Stimulated activated CD4-positive, alpha-beta T cell treated with anti-CD3 and anti-CD28 coated beads, Interleukin-15, amount 100 ng/mL, for 48 hours (primary cell): ENCODE measurements around the gene METTL17.
"Not testable (repeated sequence)": the region's sequence is repeated elsewhere in the genome, so short reads cannot be mapped to it uniquely, and the experiment has no call there.

Experiments
- DNase-seq, 2 donors: peaks; one replicate each; pipeline ENCODE4 v3.0.0-alpha.2; 2020; ENCODE audit warnings: low read depth in 2 of 2

The METTL17 gene

GRCh38 chr14:21024585-21025370 is 35.0 kb downstream of the METTL17 start, which contains the start of gene NDRG2:
TSS of gene NDRG2 (minus strand) at chr14:21025061. CDS start at chr14:21023315, 1,746 bp downstream.
- DNase-seq, result peak; percentile 19 to 45

GRCh38 chr14:21025371-21026273 is 35.8 kb downstream of the METTL17 start:
- DNase-seq, result no peak

GRCh38 chr14:21026274-21026987 is 36.7 kb downstream of the METTL17 start:
- DNase-seq, result no peak

GRCh38 chr14:21026988-21027315 is 37.2 kb downstream of the METTL17 start:
- no peak for DNase-seq

- DNase-seq, result no peak
These were observed 40.1 kb downstream of the METTL17 start, which contains the start of gene TPPP2 for GRCh38 chr14:21029917-21030316. TSS of gene TPPP2 (plus strand) at chr14:21030217. CDS start at chr14:21030582, 365 bp downstream.

GRCh38 chr14:21030531-21030930 is 40.8 kb downstream of the METTL17 start:
- no peak for DNase-seq

- no peak for DNase-seq
These were observed 42.7 kb downstream of the METTL17 start for GRCh38 chr14:21032326-21033132.

GRCh38 chr14:21033133-21033698 is 43.4 kb downstream of the METTL17 start:
- no peak for DNase-seq

- DNase-seq, result no peak
These were observed 44.9 kb downstream of the METTL17 start, which contains the start of gene RNASE13 for GRCh38 chr14:21034707-21035106. TSS of gene RNASE13 (minus strand) at chr14:21034807. CDS start at chr14:21034288, 519 bp downstream.

- DNase-seq, result no peak
These were observed 47.0 kb downstream of the METTL17 start for GRCh38 chr14:21036751-21037150.

GRCh38 chr14:21037156-21037555 is 47.4 kb downstream of the METTL17 start:
- DNase-seq, result no peak

- DNase-seq, result no peak
These were observed 49.0 kb downstream of the METTL17 start for GRCh38 chr14:21038441-21039422.

GRCh38 chr14:21039585-21040369 is 50.0 kb downstream of the METTL17 start:
- DNase-seq, result no peak

- no peak for DNase-seq
These were observed 50.7 kb downstream of the METTL17 start for GRCh38 chr14:21040370-21040925.

GRCh38 chr14:21040941-21041340 is 51.2 kb downstream of the METTL17 start:
- DNase-seq, result not testable (repeated sequence)

- DNase-seq, result no peak
These were observed 52.1 kb downstream of the METTL17 start, which contains the start of gene RNASE7 for GRCh38 chr14:21041676-21042433. TSS of gene RNASE7 (plus strand) at chr14:21042362. CDS start at chr14:21042993, 631 bp downstream.

- no peak for DNase-seq
These were observed 53.1 kb downstream of the METTL17 start for GRCh38 chr14:21042918-21043317.
